HEK293T (cell line): ENCODE data around the gene ZNF497.

Experiments used
- ARNT ChIP-seq: fragments of 450-650 bp; IDR thresholded peaks from 2 replicates; pipeline ENCODE4 v1.6.1; 2017; ENCODE audit warnings: mild to moderate bottlenecking
- BHLHE40 ChIP-seq: fragments of 450-650 bp; IDR thresholded peaks from 2 replicates; pipeline ENCODE4 v1.6.1; 2016; ENCODE audit warnings: mild to moderate bottlenecking, moderate library complexity, borderline replicate concordance
- ELF4 ChIP-seq: fragments of 450-650 bp; IDR thresholded peaks from 2 replicates; pipeline ENCODE4 v1.6.1; 2017; ENCODE audit warnings: antibody characterized with exemption
- FOXA1 ChIP-seq: fragments of 450-650 bp; IDR thresholded peaks from 2 replicates; pipeline ENCODE4 v1.6.1; 2016; ENCODE audit warnings: mild to moderate bottlenecking
- FOXK2 ChIP-seq: fragments of 450-650 bp; IDR thresholded peaks from 2 replicates; pipeline ENCODE4 v1.6.1; 2016; ENCODE audit warnings: mild to moderate bottlenecking
- FOXM1 ChIP-seq: fragments of 450-650 bp; IDR thresholded peaks from 2 replicates; pipeline ENCODE4 v1.6.1; 2017; ENCODE audit warnings: mild to moderate bottlenecking, borderline replicate concordance
- HDGF ChIP-seq: fragments of 450-650 bp; IDR thresholded peaks from 2 replicates; pipeline ENCODE4 v1.6.1; 2017; ENCODE audit warnings: antibody characterized with exemption, borderline replicate concordance
- L3MBTL2 ChIP-seq: fragments of 450-650 bp; conservative IDR thresholded peaks from 2 replicates; pipeline ENCODE4 v1.6.1; 2016; ENCODE audit warnings: mild to moderate bottlenecking
- LEF1 ChIP-seq: fragments of 450-650 bp; IDR thresholded peaks from 2 replicates; pipeline ENCODE4 v1.6.1; 2017; ENCODE audit warnings: mild to moderate bottlenecking, borderline replicate concordance
- SP1 ChIP-seq: fragments of 450-650 bp; IDR thresholded peaks from 2 replicates; pipeline ENCODE4 v1.6.1; 2017
- SUZ12 ChIP-seq: fragments of 450-650 bp; IDR thresholded peaks from 2 replicates; pipeline ENCODE4 v1.6.1; 2016; ENCODE audit warnings: mild to moderate bottlenecking
- TARDBP ChIP-seq: fragments of 450-650 bp; IDR thresholded peaks from 2 replicates; pipeline ENCODE4 v1.6.1; 2016
- ZNF384 ChIP-seq: fragments of 450-650 bp; IDR thresholded peaks from 2 replicates; pipeline ENCODE4 v1.6.1; 2016

DNA sequence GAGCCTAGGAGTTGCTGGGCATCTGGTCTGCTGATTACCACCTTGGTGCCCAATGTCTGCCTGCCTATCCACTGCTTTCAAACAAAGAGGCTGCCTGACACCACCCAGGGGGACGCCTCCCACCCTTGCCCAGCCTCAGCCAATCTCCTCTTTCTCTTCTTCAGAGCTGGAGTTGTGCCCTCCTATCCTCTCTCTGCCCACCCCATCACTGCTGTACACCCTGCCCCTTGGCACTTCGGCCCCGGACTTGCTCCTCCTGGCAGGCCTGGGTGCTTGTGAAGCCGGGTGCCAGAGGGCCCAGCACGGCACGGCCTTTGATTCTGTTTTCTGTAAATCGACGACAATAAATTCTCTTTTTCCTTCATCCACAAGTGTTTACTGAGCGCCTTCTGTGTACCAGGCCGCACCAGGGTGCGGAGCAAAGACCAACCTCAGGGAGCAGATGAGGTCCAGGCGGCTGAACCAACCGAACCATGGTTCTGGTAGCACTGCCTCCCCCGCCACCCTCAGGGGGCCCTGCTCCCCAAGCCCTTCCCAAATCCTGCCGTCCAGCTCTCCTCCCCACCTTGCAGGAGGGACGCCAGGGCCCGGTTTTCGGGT, 37.9 kb upstream of the ZNF497 start:
- TF ChIP-seq LEF1 (no peak), FOXA1 (no peak), SP1 (no peak), SUZ12 (no peak), ELF4 (no peak), L3MBTL2 (no peak), BHLHE40 (no peak), TARDBP (no peak), ARNT (no peak), ZNF384 (no peak), FOXM1 (no peak), HDGF (no peak), FOXK2 (no peak)
